Activated CD4-positive, alpha-beta T cell treated with anti-CD3 and anti-CD28 coated beads, Interleukin-2, amount 50 U/mL, for 16 hours (primary cell): Measurements from ENCODE around the gene MMP28.

ENCODE experiments used
- DNase-seq: peaks from one replicate; pipeline ENCODE4 v3.0.0-alpha.2; 2020

MMP28 gene

GRCh38 chr17:35716897-35717465, 78.5 kb downstream of the MMP28 start:
- DNase-seq = no peak

GRCh38 chr17:35716173-35716572, 79.3 kb downstream of the MMP28 start:
- no peak for DNase-seq
